AG20443 (cell line): Measurements from ENCODE around the gene GALNT16.
"Not testable (repeated sequence)": the region's sequence is repeated elsewhere in the genome, so short reads cannot be mapped to it uniquely, and the experiment has no call there.

Experiments used
- DNase-seq: peaks from one replicate; pipeline ENCODE4 v3.0.0; 2012; ENCODE audit warnings: low spot score, mixed read lengths

GALNT16 gene

GRCh38 chr14:69285661-69286255 lies 25.8 kb downstream of the GALNT16 start:
- DNase-seq, result no peak

GRCh38 chr14:69287098-69288010 lies 27.4 kb downstream of the GALNT16 start:
- DNase-seq, result peak; percentile 37

- DNase-seq, result peak; percentile 60
Measured at GRCh38 chr14:69288011-69288771, 28.2 kb downstream of the GALNT16 start.

- DNase-seq, result peak; percentile 40
Measured at GRCh38 chr14:69288956-69289705, 29.2 kb downstream of the GALNT16 start.

GRCh38 chr14:69289811-69290520 lies 30.0 kb downstream of the GALNT16 start:
- no peak for DNase-seq

- DNase-seq, result not testable (repeated sequence)
Measured at GRCh38 chr14:69290881-69291280, 30.9 kb downstream of the GALNT16 start.

GRCh38 chr14:69291396-69291795 lies 31.4 kb downstream of the GALNT16 start:
- DNase-seq, result no peak

GRCh38 chr14:69291891-69292561 lies 32.1 kb downstream of the GALNT16 start:
- peak; percentile 47 for DNase-seq

GRCh38 chr14:69298131-69299071 lies 38.4 kb downstream of the GALNT16 start:
- peak; percentile 1 for DNase-seq

GRCh38 chr14:69299286-69300035 lies 39.5 kb downstream of the GALNT16 start:
- DNase-seq, result peak; percentile 23

GRCh38 chr14:69300601-69301221 lies 40.8 kb downstream of the GALNT16 start:
- peak; percentile 7 for DNase-seq

- DNase-seq, result peak; percentile 2
Measured at GRCh38 chr14:69303086-69303485, 43.1 kb downstream of the GALNT16 start.

- DNase-seq, result no peak
Measured at GRCh38 chr14:69312608-69313007, 52.6 kb downstream of the GALNT16 start.

- DNase-seq, result no peak
Measured at GRCh38 chr14:69313176-69313575, 53.2 kb downstream of the GALNT16 start.

- DNase-seq, result no peak
Measured at GRCh38 chr14:69314327-69314726, 54.4 kb downstream of the GALNT16 start.

GRCh38 chr14:69315301-69315700 lies 55.3 kb downstream of the GALNT16 start:
- DNase-seq, result no peak

- DNase-seq, result peak; percentile 10
Measured at GRCh38 chr14:69316449-69317101, 56.6 kb downstream of the GALNT16 start.
